OCI-LY1 (cell line): ENCODE measurements around the gene MTSS2.

Experiments
- H2AFZ ChIP-seq: fragments of 200-600 bp; sonication (generic), shearing (Covaris generic); 2 replicates; pipeline ENCODE4 v1.6.0; 2014; ENCODE audit warnings: antibody characterized with exemption, mild to moderate bottlenecking, low read length
- H3F3A ChIP-seq: fragments of 200-600 bp; sonication (generic), shearing (Covaris generic); 2 replicates; pipeline ENCODE4 v1.6.0; 2014; ENCODE audit warnings: mild to moderate bottlenecking, antibody characterized with exemption, low read length, moderate library complexity; ENCODE audit not compliant: insufficient read depth
- H3K27ac ChIP-seq: fragments of 200-600 bp; sonication (generic); 2 replicates; pipeline ENCODE4 v1.5.1; 2014; ENCODE audit warnings: low read length, mixed run types, mild to moderate bottlenecking, low read depth; ENCODE audit not compliant: poor library complexity, severe bottlenecking
- H3K27me3 ChIP-seq: fragments of 200-600 bp; sonication (generic); 2 replicates; pipeline ENCODE4 v1.6.0; 2014; ENCODE audit warnings: antibody characterized with exemption, mild to moderate bottlenecking, low read length, moderate library complexity; ENCODE audit not compliant: insufficient read depth
- H3K36me3 ChIP-seq: fragments of 200-600 bp; sonication (generic); 2 replicates; pipeline ENCODE4 v1.6.1; 2014; ENCODE audit warnings: mild to moderate bottlenecking, antibody characterized with exemption, low read length, moderate library complexity, mixed read lengths; ENCODE audit not compliant: insufficient read depth
- H3K4me1 ChIP-seq: fragments of 200-600 bp; sonication (generic); 2 replicates; pipeline ENCODE4 v1.5.1; 2014; ENCODE audit warnings: mild to moderate bottlenecking, low read length, moderate library complexity; ENCODE audit not compliant: insufficient read depth, severe bottlenecking
- H3K4me2 ChIP-seq: fragments of 200-600 bp; sonication (generic), shearing (Covaris generic); 2 replicates; pipeline ENCODE4 v1.6.1; 2014; ENCODE audit warnings: low read length
- H3K4me3 ChIP-seq: fragments of 200-600 bp; sonication (generic); 2 replicates; pipeline ENCODE4 v1.5.1; 2014; ENCODE audit warnings: low read length, low read depth, mild to moderate bottlenecking, mixed read lengths; ENCODE audit not compliant: poor library complexity, severe bottlenecking
- H3K79me2 ChIP-seq: fragments of 200-600 bp; shearing (Covaris generic); 2 replicates; pipeline ENCODE4 v1.6.1; 2016; ENCODE audit warnings: mixed run types, low read length, mixed read lengths; ENCODE audit not compliant: insufficient read depth
- H3K9ac ChIP-seq: fragments of 200-600 bp; sonication (generic), shearing (Covaris generic); 2 replicates; pipeline ENCODE4 v1.6.1; 2014; ENCODE audit warnings: mild to moderate bottlenecking, low read length, mixed read lengths
- H3K9me2 ChIP-seq: fragments of 200-600 bp; sonication (generic), shearing (Covaris generic); 2 replicates; pipeline ENCODE4 v1.6.1; 2014; ENCODE audit warnings: low read depth, mild to moderate bottlenecking, low read length, mixed read lengths
- H3K9me3 ChIP-seq: fragments of 200-600 bp; shearing (Covaris generic); 2 replicates; pipeline ENCODE4 v1.6.1; 2014; ENCODE audit warnings: low read length, mixed read lengths
- H4K20me1 ChIP-seq: fragments of 200-600 bp; sonication (generic), shearing (Covaris generic); 2 replicates; pipeline ENCODE4 v1.6.0; 2016; ENCODE audit warnings: mild to moderate bottlenecking, low read length; ENCODE audit not compliant: insufficient read depth
- CTCF ChIP-seq: fragments of 200-600 bp; sonication (generic), shearing (Covaris generic); IDR thresholded peaks from 2 replicates; pipeline ENCODE4 v1.5.1; 2017; ENCODE audit warnings: mild to moderate bottlenecking, antibody characterized with exemption, low read length, moderate library complexity, mixed read lengths
- EZH2 ChIP-seq: fragments of 200-600 bp; sonication (generic), shearing (Covaris generic); IDR thresholded peaks from 2 replicates; pipeline ENCODE4 v1.8.0; 2017; ENCODE audit warnings: borderline replicate concordance, mixed run types, mild to moderate bottlenecking, antibody characterized with exemption, low read length, moderate library complexity, mixed read lengths

The MTSS2 gene

GRCh38 chr16:70713824-70714223 is 28.0 kb upstream of the MTSS2 start:
- Histone ChIP-seq H2AFZ (no peak overlapping the region), H3K9me3 (no peaks in the 10 kb centered on the region), H3F3A (no peaks in the 10 kb centered on the region), H3K4me3 (no peak overlapping the region), H3K9ac (no peak overlapping the region), H3K4me1 (no peaks in the 10 kb centered on the region), H3K27ac (no peak overlapping the region), H4K20me1 (no peaks in the 10 kb centered on the region), H3K27me3 (no peaks in the 10 kb centered on the region), H3K36me3 (no peaks in the 10 kb centered on the region), H3K79me2 (no peaks in the 10 kb centered on the region), H3K9me2 (no peaks in the 10 kb centered on the region), H3K4me2 (no peak overlapping the region)
- TF ChIP-seq EZH2 (no peak), CTCF (no peak)

- Histone ChIP-seq H3K4me2 (no peak overlapping the region), H3K27ac (no peak overlapping the region), H3K79me2 (no peaks in the 10 kb centered on the region), H3K4me1 (no peaks in the 10 kb centered on the region), H3K9me3 (no peaks in the 10 kb centered on the region), H2AFZ (no peak overlapping the region), H3F3A (no peaks in the 10 kb centered on the region), H4K20me1 (no peaks in the 10 kb centered on the region), H3K9me2 (no peaks in the 10 kb centered on the region), H3K27me3 (no peaks in the 10 kb centered on the region), H3K36me3 (no peaks in the 10 kb centered on the region), H3K9ac (no peak overlapping the region), H3K4me3 (no peak overlapping the region)
- no peak for TF ChIP-seq EZH2
- TF ChIP-seq CTCF, result no peak
Measured at GRCh38 chr16:70713342-70713741, 27.5 kb upstream of the MTSS2 start.

- Histone ChIP-seq H3K4me2 (no peak overlapping the region), H3K27me3 (no peaks in the 10 kb centered on the region), H3K79me2 (no peaks in the 10 kb centered on the region), H3K4me3 (no peak overlapping the region), H3F3A (no peaks in the 10 kb centered on the region), H2AFZ (no peak overlapping the region), H3K27ac (no peak overlapping the region), H3K9me2 (no peaks in the 10 kb centered on the region), H3K9ac (no peak overlapping the region), H3K9me3 (no peaks in the 10 kb centered on the region), H3K36me3 (no peaks in the 10 kb centered on the region), H4K20me1 (no peaks in the 10 kb centered on the region), H3K4me1 (no peaks in the 10 kb centered on the region)
- TF ChIP-seq EZH2 (no peak), CTCF (no peak)
Measured at GRCh38 chr16:70712942-70713341, 27.1 kb upstream of the MTSS2 start.
